GM21390 (cell line): ENCODE results near the gene ISX.

ENCODE experiments used
- ATAC-seq: cut with Tn5 transposase; IDR thresholded peaks from one replicate; pipeline ENCODE4 v1.9.1; 2021; ENCODE audit not compliant: unreplicated experiment

The ISX gene

GRCh38 chr22:35109616-35110015, 43.7 kb downstream of the ISX start:
- ATAC-seq, result no peak

- no peak for ATAC-seq
These were observed 45.3 kb downstream of the ISX start for GRCh38 chr22:35111244-35111643.

GRCh38 chr22:35113341-35113740, 47.4 kb downstream of the ISX start:
- ATAC-seq, result no peak

DNA sequence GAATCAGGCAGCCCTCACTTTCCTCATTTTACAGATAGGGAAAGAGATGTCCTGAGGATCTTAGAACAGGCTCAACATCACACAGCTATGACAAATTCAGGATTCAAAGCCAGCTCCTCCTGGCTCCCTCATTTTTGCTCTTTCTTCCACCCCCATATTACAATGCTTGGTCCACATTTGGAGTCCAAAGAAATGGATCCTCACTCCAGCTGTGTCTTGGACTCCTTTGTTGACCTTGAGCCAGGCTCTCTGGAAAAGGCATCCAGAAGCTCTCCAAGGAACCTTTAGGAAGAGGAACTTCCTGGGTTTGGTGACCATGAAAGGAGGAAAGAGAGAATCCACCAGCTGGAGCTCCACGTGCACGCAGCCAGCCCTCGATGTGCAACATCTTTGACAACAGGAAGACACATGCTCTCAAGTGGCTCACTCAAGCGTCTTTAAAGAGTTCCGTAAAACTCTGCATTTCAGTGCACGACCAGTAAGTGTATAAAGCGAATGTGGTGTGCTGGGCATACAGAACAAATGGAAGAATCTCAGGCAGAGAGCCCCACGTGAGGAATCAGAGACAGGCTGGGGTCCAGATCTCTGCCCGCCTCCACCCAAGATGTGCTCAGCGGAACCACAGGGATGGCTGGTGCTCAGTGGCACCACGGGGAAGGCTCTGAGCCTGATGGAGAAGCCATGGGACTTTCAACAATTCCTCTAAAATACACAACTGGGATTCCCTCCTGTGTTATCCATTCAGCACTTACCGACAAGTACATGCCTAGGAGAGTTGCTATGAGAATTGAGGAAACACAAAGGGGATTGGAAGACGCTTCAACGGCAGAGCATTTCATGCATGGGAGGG, 48.4 kb downstream of the ISX start:
- ATAC-seq, result no peak

- no peak for ATAC-seq
These were observed 49.6 kb downstream of the ISX start for GRCh38 chr22:35115515-35115914.

GRCh38 chr22:35116269-35116668, 50.3 kb downstream of the ISX start:
- no peak for ATAC-seq

DNA sequence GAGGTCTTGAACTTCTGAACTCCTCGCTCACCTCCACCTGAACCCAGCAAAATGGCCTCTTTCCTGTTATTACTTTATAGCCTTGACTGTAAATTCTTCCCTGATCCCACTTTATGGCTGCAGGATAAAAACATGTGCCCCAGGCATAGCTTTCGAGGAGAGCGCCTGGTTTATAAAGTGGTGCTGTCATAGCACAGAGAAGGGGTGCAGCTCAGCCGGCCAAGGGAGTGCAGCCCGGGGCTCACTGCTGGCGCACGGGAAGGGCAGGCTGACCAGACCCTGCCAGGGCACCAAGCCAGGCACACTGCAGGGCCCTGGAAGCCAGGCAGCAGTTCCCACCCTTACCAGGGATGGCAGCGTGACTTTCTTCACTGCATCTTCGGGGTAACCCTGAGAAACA, 50.9 kb downstream of the ISX start:
- ATAC-seq, result no peak

DNA sequence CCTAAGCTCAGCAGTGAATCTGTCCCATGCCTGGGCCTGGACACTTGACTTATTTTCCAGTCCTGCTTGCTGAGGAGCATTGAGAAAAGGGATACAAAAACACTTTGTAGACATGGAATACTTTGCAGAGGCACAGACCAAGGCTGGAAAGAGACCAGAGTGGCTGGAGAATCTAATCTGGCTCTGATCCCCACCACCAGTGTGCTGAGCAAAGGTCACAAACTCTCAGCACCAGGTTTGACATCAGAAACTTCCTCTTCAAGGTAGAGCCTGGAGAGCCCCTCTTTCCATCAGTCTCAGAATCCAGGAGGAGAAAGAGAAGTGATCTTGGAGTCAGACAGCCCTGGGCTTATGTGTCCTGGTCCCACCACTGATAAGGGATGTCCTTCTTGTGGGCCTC, 53.5 kb downstream of the ISX start:
- no peak for ATAC-seq

DNA sequence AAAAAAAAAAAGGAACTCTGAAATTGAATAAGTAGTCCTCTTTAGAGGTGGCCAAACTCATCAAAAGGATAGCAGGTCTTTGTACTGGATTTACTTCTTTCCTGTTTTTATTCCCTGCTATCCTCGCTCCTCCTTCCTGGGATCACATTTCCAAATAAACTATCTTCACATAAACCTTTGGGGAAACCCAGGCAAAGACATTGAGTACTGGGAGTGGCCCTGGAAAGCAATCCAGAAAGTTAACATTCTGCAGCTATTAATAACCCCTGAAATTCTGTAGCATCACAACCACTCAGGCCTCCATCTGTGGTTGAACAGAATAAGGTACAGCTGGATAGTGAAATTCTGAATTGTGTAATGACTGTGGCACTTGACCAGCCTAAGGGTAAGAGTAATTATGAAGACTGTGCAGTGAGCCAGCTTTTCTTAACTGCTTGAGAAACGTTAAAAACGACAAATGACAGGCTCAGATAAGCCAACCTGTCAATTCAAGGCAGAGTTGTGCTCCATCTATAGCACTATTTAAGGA, 58.8 kb downstream of the ISX start:
- ATAC-seq, result no peak

GRCh38 chr22:35126993-35127392, 61.0 kb downstream of the ISX start:
- peak; percentile 51 for ATAC-seq

- ATAC-seq, result peak; percentile 51
These were observed 62.7 kb downstream of the ISX start for GRCh38 chr22:35128637-35129036.

DNA sequence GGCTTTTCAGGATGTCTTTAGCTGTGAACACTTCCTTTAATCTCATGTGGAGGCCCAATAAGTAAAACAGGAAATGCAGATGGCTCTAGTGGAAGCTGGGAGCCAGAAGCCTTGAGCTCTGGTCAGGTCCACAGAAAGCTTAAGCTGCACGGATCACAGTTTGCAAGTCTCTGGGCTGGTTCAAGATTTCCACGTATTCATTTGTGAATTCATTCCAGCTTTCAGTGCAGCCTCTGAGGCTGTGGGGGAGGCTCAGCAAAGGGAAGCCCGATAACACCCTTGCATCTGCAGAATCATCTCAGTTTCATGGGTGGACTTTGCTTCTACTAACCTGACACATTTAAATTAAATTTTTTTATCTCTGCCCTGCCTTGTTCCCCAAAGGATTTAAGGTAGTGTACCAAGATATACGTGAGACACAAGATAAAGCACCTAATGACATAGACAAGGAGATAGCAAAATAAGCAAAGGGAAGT, 65.6 kb downstream of the ISX start:
- ATAC-seq, result no peak

DNA sequence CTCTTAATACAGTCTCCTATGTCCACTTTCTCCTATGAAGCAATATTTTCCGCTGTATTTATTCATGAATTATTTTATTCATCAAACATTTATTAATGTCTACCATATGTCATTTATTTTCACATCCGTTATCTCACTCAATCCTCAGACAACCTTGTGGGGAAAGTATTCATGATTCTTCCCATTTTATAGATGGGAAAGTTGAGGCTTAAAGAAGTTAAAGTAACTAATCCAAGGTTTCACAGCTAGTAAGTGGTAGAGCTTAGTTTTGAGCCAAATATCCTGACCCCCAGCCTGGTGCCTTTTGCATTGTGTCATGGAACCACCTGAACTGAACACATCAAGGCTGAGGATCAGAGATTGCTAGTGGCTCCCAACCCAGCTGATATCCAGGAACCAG, 66.6 kb downstream of the ISX start:
- ATAC-seq, result no peak

DNA sequence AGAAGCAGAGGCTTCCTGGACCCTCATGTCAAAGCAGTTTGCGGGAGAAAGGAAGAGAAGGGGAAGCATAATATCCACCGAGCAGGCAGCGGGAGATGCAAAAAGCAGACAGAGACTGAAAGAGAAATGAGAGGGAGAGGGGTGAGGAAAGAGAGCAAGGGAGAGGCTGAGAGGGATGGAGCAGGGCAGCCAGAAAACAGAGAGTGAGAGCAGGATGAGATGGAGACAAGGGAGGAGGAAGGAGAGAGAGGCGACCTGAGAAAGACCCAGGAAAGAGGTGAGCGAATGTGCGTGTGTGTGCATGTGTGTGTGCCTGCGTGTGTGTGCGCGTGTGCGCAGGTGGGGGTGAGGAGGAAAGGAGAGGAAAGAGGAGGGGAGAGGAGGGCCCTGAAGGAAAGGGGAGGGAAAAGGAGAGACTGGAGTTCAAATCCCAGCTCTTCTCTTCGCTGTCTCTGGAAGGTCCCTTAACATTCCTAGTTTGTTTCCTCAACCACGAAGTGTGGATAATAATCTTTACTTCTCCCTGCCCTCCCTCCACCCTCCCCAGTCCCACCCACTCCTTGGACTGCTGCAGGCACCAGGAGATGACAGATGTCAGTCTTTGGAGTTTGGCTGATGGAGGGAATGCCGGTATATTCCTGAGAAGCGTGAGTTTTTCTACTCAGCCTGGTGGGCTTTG, 67.9 kb downstream of the ISX start:
- no peak for ATAC-seq

DNA sequence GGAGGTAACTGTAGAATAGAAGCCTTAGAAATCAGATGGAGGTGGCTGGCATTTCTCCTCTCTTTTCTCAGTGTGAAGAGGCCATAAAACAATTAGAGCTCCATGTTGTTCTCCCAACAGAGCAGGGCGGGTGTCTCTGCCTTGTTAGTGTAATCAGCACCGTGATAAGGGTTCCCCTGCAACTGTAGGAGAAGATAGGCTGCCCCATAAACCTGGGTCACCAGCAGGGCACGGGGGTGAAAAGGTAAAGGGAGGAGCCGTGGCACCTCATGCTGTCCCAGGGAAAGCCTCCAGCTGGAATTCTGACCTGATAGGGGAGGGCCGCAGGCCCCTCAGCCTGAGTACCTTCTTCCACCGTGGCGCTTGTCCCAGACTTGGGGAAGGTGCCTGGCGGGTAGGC, 68.7 kb downstream of the ISX start:
- ATAC-seq, result no peak

DNA sequence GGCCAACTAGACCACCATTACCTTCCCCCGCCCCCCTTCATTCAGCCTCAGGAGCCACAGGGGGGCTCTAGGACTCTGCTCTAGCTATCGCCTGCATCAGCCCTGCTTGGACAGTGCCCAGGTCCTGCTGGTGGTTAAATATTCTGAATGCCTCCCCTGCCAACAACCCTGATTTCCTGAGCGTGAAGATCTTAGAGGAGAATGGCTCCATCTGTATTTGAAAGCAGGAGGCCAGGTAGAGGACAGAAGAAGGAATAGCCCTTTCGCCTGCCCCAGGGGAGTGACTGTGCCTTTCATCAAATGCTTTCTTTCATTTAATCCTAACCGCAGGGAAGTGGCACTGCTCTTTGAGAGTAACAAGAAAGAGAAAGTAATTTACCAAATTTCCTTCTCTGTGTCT, 69.2 kb downstream of the ISX start:
- no peak for ATAC-seq
